Measurements from ENCODE around the gene SGPL1.
"Not testable (repeated sequence)": the region's sequence is repeated elsewhere in the genome, so short reads cannot be mapped to it uniquely, and the experiment has no call there.

Gene SGPL1

GRCh38 chr10:70815504-70816219 is at the start of gene SGPL1:
Gene SGPL1, plus strand, starts transcription at chr10:70815948. Its CDS starts 906 bp downstream, at chr10:70816854.
- DNase-seq, result peak; percentile 79

GRCh38 chr10:70768026-70768685 is 47.6 kb upstream of the SGPL1 start:
- not testable (repeated sequence) for DNase-seq

GRCh38 chr10:70769121-70769520 is 46.6 kb upstream of the SGPL1 start:
- DNase-seq, result no peak

GRCh38 chr10:70770001-70770400 is 45.7 kb upstream of the SGPL1 start:
- no peak for DNase-seq

- not testable (repeated sequence) for DNase-seq
These were observed 45.2 kb upstream of the SGPL1 start for GRCh38 chr10:70770516-70770915.

- peak; percentile 22 for DNase-seq
These were observed 44.2 kb upstream of the SGPL1 start for GRCh38 chr10:70771311-70772194.

GRCh38 chr10:70772627-70773026 is 43.1 kb upstream of the SGPL1 start:
- no peak for DNase-seq

GRCh38 chr10:70773461-70773860 is 42.3 kb upstream of the SGPL1 start:
- no peak for DNase-seq

- no peak for DNase-seq
These were observed 41.6 kb upstream of the SGPL1 start for GRCh38 chr10:70773965-70774809.

GRCh38 chr10:70774810-70775678 is 40.7 kb upstream of the SGPL1 start:
- no peak for DNase-seq

GRCh38 chr10:70775679-70776454 is 39.9 kb upstream of the SGPL1 start:
- no peak for DNase-seq

- DNase-seq, result no peak
These were observed 39.2 kb upstream of the SGPL1 start for GRCh38 chr10:70776455-70777005.

- no peak for DNase-seq
These were observed 38.5 kb upstream of the SGPL1 start for GRCh38 chr10:70777063-70777875.

- DNase-seq, result no peak
These were observed 37.4 kb upstream of the SGPL1 start for GRCh38 chr10:70778267-70778924.

GRCh38 chr10:70779088-70779487 is 36.7 kb upstream of the SGPL1 start:
- peak; percentile 8 for DNase-seq

GRCh38 chr10:70779511-70780369 is 36.0 kb upstream of the SGPL1 start:
- no peak for DNase-seq

GRCh38 chr10:70780370-70780760 is 35.4 kb upstream of the SGPL1 start:
- DNase-seq, result no peak

- no peak for DNase-seq
These were observed 35.0 kb upstream of the SGPL1 start for GRCh38 chr10:70780772-70781171.
